PC-3 (cell line): ENCODE measurements around the gene ACTL8.

Source experiments
- CTCF ChIP-seq: fragments of 300-600 bp; sonication (generic); conservative IDR thresholded peaks from 2 replicates; pipeline ENCODE4 v1.5.1; 2017; ENCODE audit warnings: antibody characterized with exemption, low read depth, mild to moderate bottlenecking, low read length
- EZH2 ChIP-seq: fragments of 300-600 bp; sonication (generic); IDR thresholded peaks from one replicate; pipeline ENCODE4 v1.6.1; 2017; ENCODE audit warnings: antibody characterized with exemption, mild to moderate bottlenecking, low read length; ENCODE audit not compliant: unreplicated experiment
- EZH2phosphoT487 ChIP-seq: fragments of 300-600 bp; sonication (generic); IDR thresholded peaks from 2 replicates; pipeline ENCODE4 v1.6.1; 2018; ENCODE audit warnings: mild to moderate bottlenecking, antibody characterized with exemption, low read length, borderline replicate concordance

- TF ChIP-seq EZH2phosphoT487 (no peak), CTCF (no peak), EZH2 (no peak)
These were observed 19.3 kb upstream of the ACTL8 start for GRCh38 chr1:17735793-17736192.
